Cardiac muscle cell (in vitro differentiated cells and primary cell): ENCODE results near the gene ABTB2. TPM values are rescaled to one million over a fixed set of nuclear protein-coding genes. Genes with fewer than 3 reads are reported as not detected.

Experiments
- DNase-seq, 2 donors: peaks; one replicate each; pipeline versions ENCODE4 v3.0.0 to v3.0.0-alpha.2; 2010 to 2017; ENCODE audit warnings: low read depth in 1 of 2, low spot score in 1 of 2
- H3K27ac ChIP-seq: fragments of 200-600 bp; sonication (generic); 2 replicates; pipeline ENCODE4 v1.5.1; 2016
- H3K27me3 ChIP-seq: fragments of 200-600 bp; sonication (generic); 2 replicates; pipeline ENCODE4 v1.6.0; 2016; ENCODE audit warnings: control low read depth
- H3K36me3 ChIP-seq: fragments of 200-600 bp; sonication (generic); 2 replicates; pipeline ENCODE4 v1.5.1; 2016; ENCODE audit warnings: control low read depth
- H3K4me1 ChIP-seq: fragments of 200-600 bp; sonication (generic); 2 replicates; pipeline ENCODE4 v1.8.1; 2017; ENCODE audit warnings: low read depth, mild to moderate bottlenecking, mixed run types
- H3K4me3 ChIP-seq: fragments of 200-600 bp; sonication (generic); 2 replicates; pipeline ENCODE4 v1.5.1; 2016; ENCODE audit warnings: mild to moderate bottlenecking
- H3K9me3 ChIP-seq: fragments of 200-600 bp; sonication (generic); 2 replicates; pipeline ENCODE4 v1.5.1; 2017; ENCODE audit warnings: low read depth, mild to moderate bottlenecking, control low read depth
- polyA plus RNA-seq: library from polyadenylated mRNA; unstranded; fragments of >200 nt; fragmentation: Nextera tagmentation; extraction: Ambion mirVana; gene quantifications from 2 replicates; pipeline ENCODE4 v1.2.1, GENCODE V29; 2016
- total RNA-seq: library from RNA; depleted of rRNA; stranded (reverse); fragments of >200 nt; gene quantifications from 2 replicates; pipeline ENCODE4 v1.2.3, GENCODE V29; 2016
- TF ChIP-seq, protein P1 (sequence below): IDR thresholded peaks from 2 replicates; pipeline ENCODE4 v1.5.1; 2012; ENCODE audit warnings: low read depth, mild to moderate bottlenecking, low read length

The ABTB2 gene
- total and polyA plus RNA-seq, 2 experiments from 2014 or later = 29.0 to 61.3 TPM

DNA sequence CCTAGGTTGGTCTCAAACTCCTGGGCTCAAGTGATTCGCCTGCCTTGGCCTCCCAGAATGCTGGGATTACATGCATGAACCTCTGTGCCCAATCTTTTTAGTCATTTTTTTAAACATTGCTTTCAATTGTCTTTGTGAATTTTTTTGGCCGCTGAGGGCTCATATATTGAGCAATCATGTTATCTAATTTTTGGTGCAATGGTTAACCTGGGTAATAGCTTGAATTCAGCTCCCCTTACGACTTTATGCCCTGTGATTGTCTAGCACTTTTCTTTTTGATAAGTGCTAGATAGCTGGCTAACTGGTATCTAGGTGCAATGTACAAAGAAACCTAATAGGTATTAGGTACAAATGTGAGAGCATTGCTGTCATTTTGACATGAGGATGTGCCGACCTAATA is 45.6 kb upstream of the ABTB2 start:
- no peak for DNase-seq
- no peaks in the 10 kb centered on the region for H3K4me1 ChIP-seq
- TF ChIP-seq, protein P1, sequence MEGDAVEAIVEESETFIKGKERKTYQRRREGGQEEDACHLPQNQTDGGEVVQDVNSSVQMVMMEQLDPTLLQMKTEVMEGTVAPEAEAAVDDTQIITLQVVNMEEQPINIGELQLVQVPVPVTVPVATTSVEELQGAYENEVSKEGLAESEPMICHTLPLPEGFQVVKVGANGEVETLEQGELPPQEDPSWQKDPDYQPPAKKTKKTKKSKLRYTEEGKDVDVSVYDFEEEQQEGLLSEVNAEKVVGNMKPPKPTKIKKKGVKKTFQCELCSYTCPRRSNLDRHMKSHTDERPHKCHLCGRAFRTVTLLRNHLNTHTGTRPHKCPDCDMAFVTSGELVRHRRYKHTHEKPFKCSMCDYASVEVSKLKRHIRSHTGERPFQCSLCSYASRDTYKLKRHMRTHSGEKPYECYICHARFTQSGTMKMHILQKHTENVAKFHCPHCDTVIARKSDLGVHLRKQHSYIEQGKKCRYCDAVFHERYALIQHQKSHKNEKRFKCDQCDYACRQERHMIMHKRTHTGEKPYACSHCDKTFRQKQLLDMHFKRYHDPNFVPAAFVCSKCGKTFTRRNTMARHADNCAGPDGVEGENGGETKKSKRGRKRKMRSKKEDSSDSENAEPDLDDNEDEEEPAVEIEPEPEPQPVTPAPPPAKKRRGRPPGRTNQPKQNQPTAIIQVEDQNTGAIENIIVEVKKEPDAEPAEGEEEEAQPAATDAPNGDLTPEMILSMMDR = no peak
- no peak overlapping the region for H3K4me3 ChIP-seq
- H3K36me3 ChIP-seq = no peaks in the 10 kb centered on the region
- no peak overlapping the region for H3K27ac ChIP-seq
- H3K9me3 ChIP-seq = no peaks in the 10 kb centered on the region
- no peaks in the 10 kb centered on the region for H3K27me3 ChIP-seq

DNA sequence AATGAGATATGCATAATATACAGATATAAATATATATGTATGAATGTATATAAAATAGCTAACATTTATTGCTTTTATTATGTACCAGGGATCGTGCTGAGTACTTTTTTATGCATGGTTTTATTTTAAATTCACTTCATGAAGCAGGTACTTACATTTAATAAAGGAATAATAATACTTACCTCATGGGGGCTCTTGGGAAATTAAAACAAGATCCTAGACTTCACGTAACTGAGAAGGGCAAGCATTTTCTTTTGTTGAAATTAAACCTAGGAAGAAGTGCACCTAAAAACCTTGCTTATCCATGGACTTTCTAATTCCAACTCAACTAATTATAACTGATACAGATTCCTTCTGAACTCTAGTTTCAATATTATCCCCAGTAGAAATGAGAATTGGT is 40.0 kb upstream of the ABTB2 start:
- Histone ChIP-seq H3K4me3 (no peak overlapping the region), H3K27me3 (no peaks in the 10 kb centered on the region), H3K4me1 (no peaks in the 10 kb centered on the region), H3K27ac (no peak overlapping the region), H3K36me3 (no peaks in the 10 kb centered on the region), H3K9me3 (no peaks in the 10 kb centered on the region)
- TF ChIP-seq, protein P1 = no peak
- no peak for DNase-seq

DNA sequence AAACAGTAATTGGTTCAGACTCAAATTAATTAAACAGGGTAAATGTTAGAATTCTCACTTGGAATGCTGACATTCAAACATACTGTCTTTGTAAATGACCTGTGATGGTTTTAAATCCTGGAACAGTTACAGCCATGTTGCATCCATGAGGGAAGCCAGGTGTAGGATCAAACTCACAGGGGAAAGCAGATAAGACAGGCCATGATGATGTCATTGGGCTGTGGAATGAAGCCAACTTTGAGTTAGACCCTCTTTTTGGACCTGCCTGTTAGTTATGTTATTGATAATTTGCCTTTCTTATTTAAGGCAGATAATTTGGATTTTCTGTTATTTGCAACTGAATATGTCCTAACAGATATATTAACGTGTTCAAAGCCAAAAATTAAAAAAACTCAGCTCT is 39.3 kb upstream of the ABTB2 start:
- Histone ChIP-seq H3K4me3 (no peak overlapping the region), H3K27me3 (no peaks in the 10 kb centered on the region), H3K9me3 (no peaks in the 10 kb centered on the region), H3K27ac (no peak overlapping the region), H3K36me3 (no peaks in the 10 kb centered on the region), H3K4me1 (no peaks in the 10 kb centered on the region)
- no peak for DNase-seq
- TF ChIP-seq, protein P1 = no peak

DNA sequence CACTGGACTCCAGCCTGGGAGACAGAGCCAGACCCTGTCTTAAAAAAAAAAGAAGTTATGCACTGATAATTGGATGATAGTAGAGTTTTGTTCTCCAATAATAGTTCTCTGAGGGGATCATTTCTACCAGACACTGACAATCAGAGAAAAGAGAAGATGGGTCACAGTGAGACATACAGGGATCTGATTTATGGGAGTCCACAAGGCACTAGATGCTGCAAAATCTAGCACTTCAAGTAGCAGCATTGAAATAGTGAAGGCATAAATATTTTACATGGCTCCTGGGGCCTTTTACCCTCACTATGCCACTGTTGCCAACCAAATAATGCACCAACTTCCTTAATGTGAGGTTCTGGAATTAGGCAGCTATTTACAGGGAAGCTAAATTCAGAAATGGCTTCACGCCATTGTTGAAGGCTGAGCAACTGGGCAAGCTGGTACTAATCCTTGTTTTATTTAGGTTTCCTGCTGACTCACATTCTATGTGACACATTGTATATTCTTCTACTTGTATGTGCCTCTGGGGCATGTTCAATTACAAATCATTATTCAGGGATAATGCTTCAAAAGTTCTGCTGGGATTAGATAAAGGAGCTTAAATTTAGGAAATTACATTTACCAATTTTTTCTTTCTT is 38.2 kb upstream of the ABTB2 start:
- Histone ChIP-seq H3K27me3 (no peaks in the 10 kb centered on the region), H3K27ac (no peak overlapping the region), H3K9me3 (no peaks in the 10 kb centered on the region), H3K36me3 (no peaks in the 10 kb centered on the region), H3K4me1 (no peaks in the 10 kb centered on the region), H3K4me3 (no peak overlapping the region)
- no peak for DNase-seq
- TF ChIP-seq, protein P1 = no peak

DNA sequence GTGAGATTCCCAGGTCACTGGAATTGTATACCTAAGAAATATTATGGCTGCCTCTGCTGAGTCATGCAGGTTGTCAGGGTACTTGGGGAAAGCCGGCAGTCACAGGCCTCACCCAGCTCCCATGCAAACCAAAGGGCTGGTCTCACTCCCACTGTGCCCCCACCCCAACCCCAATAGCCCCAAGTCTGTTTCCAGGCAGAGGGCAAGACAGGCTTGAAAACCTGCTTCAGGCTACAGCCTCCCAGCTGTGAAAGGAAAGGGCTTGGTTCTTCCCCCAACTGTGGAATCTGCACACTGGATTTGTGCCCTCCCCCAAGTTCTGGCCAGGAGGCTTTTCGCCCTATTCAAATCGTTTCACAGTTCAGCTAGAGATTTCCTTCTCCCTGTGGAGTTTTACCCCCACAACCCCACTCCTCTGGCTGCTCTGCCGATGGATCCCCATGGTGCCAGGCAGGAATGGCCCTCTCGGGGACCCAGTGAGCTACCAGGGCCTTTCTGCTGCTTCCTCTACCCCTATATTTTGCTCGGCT is 37.0 kb upstream of the ABTB2 start:
- no peaks in the 10 kb centered on the region for H3K9me3 ChIP-seq
- no peaks in the 10 kb centered on the region for H3K36me3 ChIP-seq
- TF ChIP-seq, protein P1 = no peak
- no peaks in the 10 kb centered on the region for H3K4me1 ChIP-seq
- H3K27ac ChIP-seq = no peak overlapping the region
- no peak overlapping the region for H3K4me3 ChIP-seq
- no peak for DNase-seq
- H3K27me3 ChIP-seq = no peaks in the 10 kb centered on the region
